HEK293 (cell line): ENCODE measurements around the gene COMMD3.

Experiments used
- CTCF ChIA-PET: fragments of 350-600 bp; formaldehyde crosslinking; extraction: SDS; loops from one replicate; lab custom pipeline; 2021; ENCODE audit warnings: antibody characterized with exemption; lab: Yijun Ruan, JAX
- POLR2A ChIA-PET: fragments of 300-600 bp; formaldehyde crosslinking; extraction: SDS; loops from one replicate; lab custom pipeline; 2020; ENCODE audit warnings: antibody characterized with exemption, inconsistent platforms; lab: Yijun Ruan, JAX
- H3K27ac ChIP-seq: fragments of 200-500 bp; sonication (Bioruptor generic); 2 replicates; pipeline ENCODE4 v1.5.1; 2014; ENCODE audit warnings: low read depth, low read length, control low read depth, inconsistent platforms; ENCODE audit errors: extremely low read depth
- H3K36me3 ChIP-seq, 2 experiments: fragments of 200-500 bp in 1 of 2; sonication (Bioruptor generic) in 1 of 2; 1 replicate in 1 of 2; 2 replicates in 1 of 2; pipeline ENCODE4 v1.5.1; 2014 to 2017; ENCODE audit warnings: inconsistent platforms in 2 of 2, low read length in 2 of 2; ENCODE audit not compliant: control insufficient read depth in 2 of 2, insufficient read depth in 1 of 2
- H3K4me1 ChIP-seq: fragments of 200-500 bp; sonication (Bioruptor generic); 2 replicates; pipeline ENCODE4 v1.5.1; 2014; ENCODE audit warnings: mild to moderate bottlenecking, low read length, inconsistent platforms; ENCODE audit not compliant: control insufficient read depth, insufficient read depth
- H3K4me3 ChIP-seq: 2 replicates; pipeline ENCODE4 v1.5.1; 2011; ENCODE audit warnings: low read depth, mild to moderate bottlenecking, control low read depth, low read length, moderate library complexity
- H3K9me3 ChIP-seq: fragments of 200-500 bp; sonication (Bioruptor generic); 2 replicates; pipeline ENCODE4 v1.5.1; 2014; ENCODE audit warnings: low read depth, low read length, inconsistent platforms; ENCODE audit not compliant: control insufficient read depth, insufficient read depth
- FEZF1 ChIP-seq: fragments of 450-650 bp; formaldehyde crosslinking; IDR thresholded peaks from 2 replicates; pipeline ENCODE4 v1.5.1; 2016; ENCODE audit warnings: missing biosample characterization, missing genetic modification characterization
- KLF8 ChIP-seq: fragments of 450-650 bp; formaldehyde crosslinking; IDR thresholded peaks from 2 replicates; pipeline ENCODE4 v1.5.1; 2016; ENCODE audit warnings: missing biosample characterization, missing genetic modification characterization
- PRDM10 ChIP-seq: fragments of 450-650 bp; formaldehyde crosslinking; IDR thresholded peaks from 2 replicates; pipeline ENCODE4 v1.5.1; 2016; ENCODE audit warnings: missing biosample characterization, missing genetic modification characterization
- PRDM4 ChIP-seq: fragments of 450-650 bp; formaldehyde crosslinking; IDR thresholded peaks from 2 replicates; pipeline ENCODE4 v1.5.1; 2017; ENCODE audit warnings: missing biosample characterization, missing genetic modification characterization
- PRDM6 ChIP-seq: fragments of 450-650 bp; formaldehyde crosslinking; IDR thresholded peaks from 2 replicates; pipeline ENCODE4 v1.5.1; 2017; ENCODE audit warnings: missing biosample characterization, missing genetic modification characterization
- SP3 ChIP-seq: fragments of 450-650 bp; formaldehyde crosslinking; IDR thresholded peaks from 2 replicates; pipeline ENCODE4 v1.5.1; 2016; ENCODE audit warnings: missing biosample characterization, missing genetic modification characterization
- ZBTB17 ChIP-seq: fragments of 450-650 bp; formaldehyde crosslinking; IDR thresholded peaks from 2 replicates; pipeline ENCODE4 v1.5.1; 2016; ENCODE audit warnings: missing biosample characterization, missing genetic modification characterization
- ZBTB20 ChIP-seq: fragments of 450-650 bp; formaldehyde crosslinking; IDR thresholded peaks from 2 replicates; pipeline ENCODE4 v1.5.1; 2016; ENCODE audit warnings: missing biosample characterization, missing genetic modification characterization
- ZBTB49 ChIP-seq: fragments of 450-650 bp; formaldehyde crosslinking; IDR thresholded peaks from 2 replicates; pipeline ENCODE4 v1.5.1; 2016; ENCODE audit warnings: missing biosample characterization, missing genetic modification characterization, low read depth
- ZFHX2 ChIP-seq: fragments of 450-650 bp; formaldehyde crosslinking; conservative IDR thresholded peaks from 2 replicates; pipeline ENCODE4 v1.5.1; 2016; ENCODE audit warnings: missing biosample characterization, missing genetic modification characterization
- ZNF10 ChIP-seq: fragments of 450-650 bp; formaldehyde crosslinking; IDR thresholded peaks from 2 replicates; pipeline ENCODE4 v1.5.1; 2017; ENCODE audit warnings: missing biosample characterization, missing genetic modification characterization
- ZNF133 ChIP-seq: fragments of 450-650 bp; formaldehyde crosslinking; IDR thresholded peaks from 2 replicates; pipeline ENCODE4 v1.5.1; 2016; ENCODE audit warnings: missing biosample characterization, missing genetic modification characterization
- ZNF335 ChIP-seq: fragments of 450-650 bp; formaldehyde crosslinking; conservative IDR thresholded peaks from 2 replicates; pipeline ENCODE4 v1.5.1; 2016; ENCODE audit warnings: missing biosample characterization, missing genetic modification characterization
- ZNF366 ChIP-seq: fragments of 450-650 bp; formaldehyde crosslinking; conservative IDR thresholded peaks from 2 replicates; pipeline ENCODE4 v1.5.1; 2016; ENCODE audit warnings: missing biosample characterization, missing genetic modification characterization
- ZNF660 ChIP-seq: fragments of 450-650 bp; IDR thresholded peaks from 2 replicates; pipeline ENCODE4 v1.5.1; 2018; ENCODE audit warnings: missing biosample characterization, mild to moderate bottlenecking, missing genetic modification characterization
- ZNF692 ChIP-seq: fragments of 450-650 bp; formaldehyde crosslinking; IDR thresholded peaks from 2 replicates; pipeline ENCODE4 v1.5.1; 2016; ENCODE audit warnings: missing biosample characterization, missing genetic modification characterization
- ZXDB ChIP-seq: fragments of 450-650 bp; formaldehyde crosslinking; IDR thresholded peaks from 2 replicates; pipeline ENCODE4 v1.5.1; 2016; ENCODE audit warnings: missing biosample characterization, missing genetic modification characterization

The COMMD3 gene

GRCh38 chr10:22318772-22319171 lies 2.6 kb downstream of the COMMD3 start:
- no peaks in the 10 kb centered on the region for H3K9me3 ChIP-seq
- H3K36me3 ChIP-seq = no peaks in the 10 kb centered on the region
- TF ChIP-seq ZNF660 (peak; percentile 98), SP3 (no peak)
- TF ChIP-seq, all 188 proteins: peak for 1
- ChIA-PET CTCF (no interaction called here), POLR2A (interaction anchor here (1.1 to 4.5 kb wide), 2 partner anchors 21 to 89 kb away, joined by 3 to 37 read pairs; no protein-coding TSS in a partner anchor)
- Histone ChIP-seq H3K4me1 (peaks cover 15% of the 10 kb centered on the region), H3K27ac (no peak overlapping the region), H3K4me3 (no peak overlapping the region)

GRCh38 chr10:22319547-22319979 lies 3.4 kb downstream of the COMMD3 start:
- H3K4me1 ChIP-seq = peaks cover 23% of the 10 kb centered on the region
- no peaks in the 10 kb centered on the region for H3K9me3 ChIP-seq
- H3K27ac ChIP-seq = no peak overlapping the region
- no peaks in the 10 kb centered on the region for H3K36me3 ChIP-seq
- TF ChIP-seq ZNF10 (tag by site-specific recombination) = no peak
- no peak for TF ChIP-seq ZNF692 (tag by site-specific recombination)
- no peak for TF ChIP-seq ZNF133 (tag by site-specific recombination)
- TF ChIP-seq PRDM6 (tag by site-specific recombination) = 0 out of 2 replicates have a peak, but pooled peaks have one; percentile 18
- peak; percentile 45; the same call in 1 of the 2 replicates for TF ChIP-seq ZNF335 (tag by site-specific recombination)
- POLR2A ChIA-PET = interaction anchor here (1.1 kb wide), 1 partner anchor 21 kb away, joined by 4 read pairs; no protein-coding TSS in a partner anchor
- H3K4me3 ChIP-seq = no peak overlapping the region
- CTCF ChIA-PET = interaction anchor here (0.7 to 1.0 kb wide), 2 partner anchors 21 to 31 kb away, joined by 3 read pairs; no protein-coding TSS in a partner anchor

GRCh38 chr10:22319980-22320558 lies 3.9 kb downstream of the COMMD3 start:
- Histone ChIP-seq H3K36me3 (no peaks in the 10 kb centered on the region), H3K9me3 (no peaks in the 10 kb centered on the region), H3K4me3 (peak overlapping the region; percentile 81), H3K4me1 (peaks cover 24% of the 10 kb centered on the region), H3K27ac (peak overlapping the region; percentile 73)
- ChIA-PET POLR2A (interaction anchor here (1.1 kb wide), 1 partner anchor 21 kb away, joined by 4 read pairs; no protein-coding TSS in a partner anchor), CTCF (interaction anchor here (0.7 to 1.0 kb wide), 2 partner anchors 20 to 32 kb away, joined by 3 read pairs; no protein-coding TSS in a partner anchor)
- TF ChIP-seq ZBTB20 (0 out of 2 replicates have a peak, but pooled peaks have one; percentile 20), ZXDB (tag by site-specific recombination) (peak; percentile 47; the same call in 1 of the 2 replicates), ZBTB49 (tag by site-specific recombination) (no peak), ZFHX2 (tag by site-specific recombination) (peak; percentile 28; the same call in 1 of the 2 replicates), PRDM10 (no peak), ZNF660 (no peak), PRDM4 (no peak), ZNF10 (tag by site-specific recombination) (no peak), ZNF366 (tag by site-specific recombination) (peak; percentile 67), FEZF1 (tag by site-specific recombination) (peak; percentile 94), ZBTB17 (tag by site-specific recombination) (peak; percentile 58; the same call in 1 of the 2 replicates), ZNF335 (tag by site-specific recombination) (peak; percentile 53), KLF8 (0 out of 2 replicates have a peak, but pooled peaks have one; percentile 20)
